ENCODE measurements around the gene CCT7. TPM values are rescaled to one million over a fixed set of nuclear protein-coding genes. Genes with fewer than 3 reads are reported as not detected.

The CCT7 gene
- total RNA-seq, 1 donor from 2014 or later: 655 TPM

DNA sequence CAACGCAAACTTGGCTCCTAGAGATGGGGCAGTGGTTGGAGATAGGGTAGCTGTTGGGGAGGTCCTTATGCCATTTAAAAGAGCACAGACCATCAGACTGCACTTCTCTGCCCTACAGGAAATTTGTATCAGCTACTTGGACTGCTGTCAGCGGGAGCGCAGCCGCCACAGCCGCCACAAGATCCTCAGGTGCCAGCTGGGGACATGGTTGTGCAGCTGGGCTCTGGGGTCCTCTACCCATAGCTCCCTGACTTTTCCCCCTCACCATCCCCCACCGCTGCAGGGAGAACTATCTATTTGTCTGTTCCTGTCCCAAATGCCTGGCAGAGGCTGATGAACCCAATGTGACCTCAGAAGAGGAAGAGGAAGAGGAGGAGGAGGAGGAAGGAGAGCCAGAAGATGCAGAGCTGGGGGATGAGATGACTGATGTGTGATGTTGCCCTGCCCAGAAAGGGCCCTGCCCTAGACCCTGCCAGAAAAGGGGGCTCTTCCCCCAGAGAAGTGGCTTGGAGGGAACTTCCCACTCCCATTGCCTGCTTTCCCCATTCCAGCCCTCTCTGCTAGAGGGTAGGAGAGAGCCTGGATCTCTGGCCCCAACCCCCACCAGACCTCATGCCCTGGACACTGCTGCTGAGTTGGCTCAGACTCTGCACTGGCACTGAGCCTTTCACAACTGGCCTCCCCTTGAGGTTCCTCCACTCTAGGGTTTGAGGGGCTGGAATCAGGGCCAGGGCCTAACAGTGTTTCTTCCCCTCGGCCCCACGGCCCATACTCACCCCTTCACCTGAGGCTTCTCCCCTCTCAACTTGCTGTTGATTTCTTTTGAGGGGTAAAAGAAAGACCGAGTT lies 8.4 kb upstream of the CCT7 start:
- no peak for DNase-seq (ENCODE audit: low read depth, low spot score)

DNA sequence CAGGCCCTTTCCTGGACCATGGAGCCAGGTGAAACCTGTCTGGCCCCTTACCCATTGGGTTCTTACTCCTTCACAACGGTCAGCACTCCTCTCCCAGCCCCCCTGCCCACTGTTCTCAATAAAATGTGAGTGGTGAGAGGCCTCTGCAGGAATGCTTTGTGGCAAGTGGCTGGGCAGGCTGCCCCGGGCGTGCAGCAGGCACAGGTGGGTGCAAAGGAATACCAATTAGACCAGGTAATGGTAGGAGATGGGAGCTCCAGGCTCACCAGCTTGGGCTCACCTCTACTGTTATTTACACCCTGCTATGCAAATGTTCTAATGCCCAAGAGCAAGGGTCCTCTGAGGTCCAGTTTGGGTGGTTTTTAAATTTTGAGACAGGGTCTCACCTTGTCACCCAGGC lies 7.0 kb upstream of the CCT7 start:
- DNase-seq (ENCODE audit: low read depth, low spot score): no peak

DNA sequence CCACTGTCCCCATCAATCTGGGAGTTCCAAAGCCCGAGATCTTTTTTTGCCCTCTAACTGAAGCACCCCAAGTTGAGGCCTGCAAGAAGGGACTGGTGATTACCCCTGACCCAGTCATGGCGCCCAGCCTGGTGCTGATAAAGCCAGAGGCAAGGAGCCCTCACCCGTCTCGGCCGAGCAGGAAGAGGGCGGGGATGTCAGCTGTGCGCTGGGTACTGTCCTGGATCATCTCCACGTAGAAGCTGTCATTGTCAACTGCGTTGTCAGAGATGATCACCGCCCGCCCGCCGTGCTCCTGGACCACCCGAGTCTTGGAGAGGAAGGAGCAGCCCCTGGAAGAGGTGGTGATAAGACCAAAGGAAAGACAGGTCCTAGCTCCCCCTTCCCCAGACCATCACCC lies 5.5 kb upstream of the CCT7 start:
- DNase-seq (ENCODE audit: low read depth, low spot score): no peak

DNA sequence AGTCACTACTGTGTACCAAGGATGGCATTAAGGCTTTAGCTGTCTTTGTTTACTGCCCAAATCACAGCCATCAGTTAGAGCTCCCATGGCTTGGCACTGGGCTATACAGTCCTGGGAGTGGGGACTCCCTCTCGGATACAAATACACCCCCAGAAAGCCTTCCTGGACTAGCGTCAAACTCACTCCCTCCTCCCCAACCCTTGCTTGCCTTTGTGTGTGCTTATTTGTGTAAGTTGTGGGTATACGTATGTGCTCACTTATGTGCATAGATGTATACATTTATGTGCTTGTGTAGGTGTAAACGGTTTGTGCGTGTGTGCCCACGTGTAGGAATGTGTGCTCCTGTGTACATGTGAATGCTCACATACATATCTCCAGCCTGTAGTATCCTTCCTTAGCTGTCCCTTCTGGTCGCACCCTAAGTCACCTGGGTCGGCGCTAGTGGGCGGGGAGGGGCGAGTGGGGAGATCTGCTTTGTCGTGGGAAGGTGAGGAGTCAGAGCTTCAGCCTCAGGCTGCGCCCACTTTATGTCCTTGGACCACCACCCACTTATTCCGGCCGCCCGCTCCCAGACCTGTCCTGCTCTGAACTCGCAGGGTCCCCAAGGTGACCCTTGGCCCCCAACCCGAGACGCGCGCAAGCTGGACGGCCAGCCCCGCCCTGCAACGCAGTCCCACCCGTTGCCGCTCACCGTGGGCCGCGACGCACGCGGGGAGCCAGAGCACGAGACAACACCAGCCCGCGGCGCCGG lies 1.5 kb upstream of the CCT7 start:
- DNase-seq (ENCODE audit: low read depth, low spot score): no peak

DNA sequence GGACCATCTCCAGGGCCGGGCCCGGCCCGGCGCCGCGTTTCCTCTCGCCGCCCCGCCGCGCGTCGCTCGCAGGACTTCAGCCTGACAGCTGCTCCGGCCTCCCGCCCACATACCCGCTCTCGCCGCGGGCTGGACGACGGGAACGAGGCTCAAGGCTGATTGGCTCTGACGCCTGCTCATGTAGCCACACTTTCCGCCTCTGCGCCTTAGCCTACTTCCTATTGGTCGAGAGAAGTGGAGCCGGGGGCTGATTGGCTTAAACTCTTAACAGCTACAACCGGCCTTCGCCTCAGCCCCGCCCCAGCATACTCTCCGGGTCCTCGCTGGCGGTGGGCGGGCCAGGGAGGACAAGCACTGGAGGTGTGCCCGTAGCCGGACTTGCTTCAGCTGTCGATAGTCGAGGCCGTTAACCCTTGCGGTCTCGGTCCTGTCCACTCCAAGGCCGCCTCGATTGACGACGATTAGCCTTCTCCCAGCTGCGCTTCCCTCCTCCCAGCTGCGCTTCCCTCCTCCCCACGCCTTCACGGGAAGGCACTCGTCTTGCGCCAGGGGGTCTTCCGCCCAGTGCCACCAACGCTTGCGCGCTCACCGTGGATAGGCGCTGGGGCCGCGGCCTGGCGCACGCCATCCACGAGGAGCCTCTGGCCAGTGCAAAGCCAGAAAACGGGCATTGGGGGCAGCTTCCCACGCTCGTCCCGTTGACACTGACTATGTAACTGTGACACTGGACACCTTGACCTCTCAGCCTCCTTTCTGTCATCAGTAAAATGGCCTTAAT lies 765 bp upstream of the CCT7 start, which contains the start of gene PRADC1:
Gene PRADC1 (minus strand): TSS at position 86 of the 778 bp plus-strand sequence. CDS start 79 bp downstream, at position 7.
- peak; percentile 99 for DNase-seq (ENCODE audit: low read depth, low spot score)

DNA sequence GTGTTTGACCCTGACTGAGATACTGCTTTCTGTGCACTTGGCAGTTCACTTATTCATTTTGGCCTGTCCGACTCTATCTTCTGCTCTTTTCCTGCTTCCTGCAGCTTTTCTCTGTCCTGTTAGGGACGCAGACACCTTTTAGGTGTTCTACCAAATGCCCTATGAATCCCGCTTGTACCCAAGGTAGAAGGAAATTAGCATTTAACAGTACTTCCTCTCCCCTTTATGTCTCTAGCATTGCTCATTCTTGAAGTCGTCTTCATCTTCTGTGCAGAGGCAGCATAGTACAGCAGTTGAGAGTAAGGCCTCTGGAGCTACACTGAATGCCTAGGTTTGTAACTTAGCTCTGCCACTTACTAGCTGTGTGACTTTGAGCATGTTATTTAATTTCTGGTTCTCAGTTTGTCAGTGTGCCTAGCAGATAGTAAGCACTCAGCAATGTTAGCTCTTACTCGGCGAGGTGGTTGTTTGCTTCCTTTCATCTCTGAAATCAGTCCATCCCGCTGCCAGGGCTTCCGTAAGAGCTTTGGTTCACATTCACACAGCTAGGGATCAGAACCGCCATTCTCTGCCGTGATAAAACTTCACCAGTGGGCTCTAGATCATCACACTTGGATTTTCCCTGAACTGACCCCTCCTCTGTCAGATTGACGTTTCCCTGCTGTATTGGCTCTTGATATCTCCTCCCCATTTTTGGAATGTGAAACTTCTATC lies 1.4 kb downstream of the CCT7 start:
- DNase-seq (ENCODE audit: low read depth, low spot score): no peak

DNA sequence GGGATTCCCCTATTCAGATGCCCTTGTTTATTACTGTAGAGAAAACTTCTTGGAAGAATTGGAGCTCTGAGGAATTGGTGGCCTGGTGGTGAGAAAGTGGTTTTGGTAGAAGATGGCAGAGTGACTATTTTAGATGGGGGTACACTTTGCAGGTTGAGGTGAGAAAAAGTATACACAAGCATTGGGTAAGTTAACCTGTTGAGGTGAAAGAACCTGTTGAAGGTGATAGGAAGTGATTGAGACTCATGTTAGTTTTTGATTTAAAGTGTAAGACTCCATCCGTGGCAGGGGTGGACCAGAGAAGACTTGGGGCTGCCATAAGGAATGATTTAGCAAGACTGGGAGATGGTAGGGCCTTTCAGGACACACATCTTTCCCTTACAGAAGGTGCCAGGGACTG lies 3.1 kb downstream of the CCT7 start:
- DNase-seq (ENCODE audit: low read depth, low spot score): no peak

DNA sequence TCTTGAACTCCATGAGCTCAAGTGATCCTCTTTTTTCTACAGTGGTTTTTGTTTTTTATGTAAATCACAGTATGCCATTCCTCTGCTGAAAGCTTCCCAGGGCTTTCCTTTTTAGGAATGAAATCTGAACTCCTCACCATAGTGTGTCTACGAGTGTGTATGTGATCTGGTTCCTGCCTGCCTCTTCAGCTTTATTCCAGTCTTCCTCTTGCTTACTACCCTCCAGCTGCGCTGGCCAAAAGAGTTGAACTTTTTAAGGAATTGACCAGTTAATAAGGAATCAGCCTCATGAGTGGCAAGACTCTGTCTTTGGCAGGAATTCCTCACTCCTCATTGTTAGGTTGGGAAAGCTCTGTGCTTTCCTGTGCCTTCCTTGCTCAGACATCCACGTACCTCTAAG lies 4.0 kb downstream of the CCT7 start:
- DNase-seq (ENCODE audit: low read depth, low spot score): no peak

DNA sequence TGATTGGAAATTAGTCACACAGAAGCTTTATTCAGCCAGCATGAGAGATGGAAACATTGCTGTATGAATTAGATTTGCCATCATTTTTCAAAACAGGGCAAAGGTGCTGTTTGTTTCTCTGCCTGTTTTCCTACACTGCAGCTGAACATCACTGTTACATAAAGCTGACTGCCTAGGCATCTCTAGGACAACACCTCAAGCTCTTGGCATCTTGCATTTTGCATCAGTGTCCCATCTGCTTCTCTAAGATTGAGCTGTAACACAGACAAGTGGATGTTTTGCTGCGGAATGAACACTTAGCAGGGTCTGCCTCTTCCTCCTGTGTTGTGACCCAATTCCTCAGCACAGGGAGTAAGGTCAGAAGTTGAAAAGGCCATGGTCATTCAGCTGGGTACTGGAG lies 4.9 kb downstream of the CCT7 start:
- no peak for DNase-seq (ENCODE audit: low read depth, low spot score)

DNA sequence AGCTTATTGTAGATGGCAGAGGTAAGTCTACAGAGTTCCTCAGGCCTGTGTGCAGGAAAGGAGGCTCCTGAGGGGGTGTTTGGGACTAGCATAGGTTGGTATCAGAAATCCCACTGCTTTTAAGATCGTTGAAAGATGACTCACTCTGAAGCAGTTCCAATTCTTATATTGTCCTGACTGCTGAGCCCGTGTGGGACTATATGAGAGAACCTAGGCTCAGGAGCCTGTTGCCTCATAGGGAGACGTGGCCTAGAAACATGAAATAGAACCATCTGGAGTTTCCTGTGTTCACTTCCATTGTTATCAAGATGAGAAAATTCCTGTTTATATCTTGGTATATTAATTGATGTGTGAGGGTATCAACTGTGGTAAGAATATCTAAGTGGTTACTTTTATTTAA lies 5.7 kb downstream of the CCT7 start:
- DNase-seq (ENCODE audit: low read depth, low spot score): peak; percentile 71

DNA sequence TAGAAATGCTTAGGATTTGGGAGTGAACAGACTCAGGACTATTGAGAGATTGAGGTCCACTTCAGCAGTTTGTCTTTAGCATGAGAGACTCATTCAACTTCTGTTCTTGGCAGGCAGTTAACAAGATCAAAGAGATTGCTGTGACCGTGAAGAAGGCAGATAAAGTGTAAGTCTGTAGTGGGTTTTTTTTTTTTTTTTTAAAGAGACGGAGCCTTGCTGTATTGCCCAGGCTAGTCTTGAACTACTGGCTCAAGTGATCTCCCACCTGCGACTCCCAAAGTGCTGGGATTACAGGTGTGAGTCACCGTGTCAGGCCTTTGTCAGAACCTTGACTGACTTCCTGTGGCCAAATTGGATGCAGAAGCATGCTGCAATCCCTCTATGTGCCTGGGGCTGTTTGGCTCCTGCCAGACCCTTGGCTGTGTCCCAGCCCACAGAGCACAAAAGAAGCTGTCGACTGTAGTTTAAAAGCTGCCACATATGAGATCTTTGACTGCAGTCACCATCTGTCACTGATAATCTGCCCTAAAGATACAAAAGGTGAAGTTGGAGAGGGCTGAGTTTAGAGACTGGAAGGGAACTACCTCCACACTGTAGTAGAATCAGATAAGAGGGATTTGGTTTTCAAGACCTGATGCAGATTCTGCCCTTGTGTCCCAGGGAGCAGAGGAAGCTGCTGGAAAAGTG lies 9.9 kb downstream of the CCT7 start:
- peak; percentile 40 for DNase-seq (ENCODE audit: low read depth, low spot score)

DNA sequence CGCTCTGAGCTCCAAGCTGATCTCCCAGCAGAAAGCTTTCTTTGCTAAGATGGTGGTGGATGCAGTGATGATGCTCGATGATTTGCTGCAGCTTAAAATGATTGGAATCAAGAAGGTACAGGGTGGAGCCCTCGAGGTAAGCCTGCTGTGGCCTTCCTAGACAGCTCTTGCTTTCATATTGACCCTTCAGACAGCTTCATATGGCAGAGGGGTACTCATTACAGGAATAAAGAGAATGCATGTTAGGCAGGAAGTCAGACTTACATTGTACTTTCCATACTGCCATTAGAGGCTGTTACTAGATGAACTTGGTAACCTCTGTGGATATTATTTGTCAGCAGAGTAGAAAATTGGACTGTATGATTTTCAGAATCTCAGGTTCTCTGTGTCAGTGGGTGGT lies 10.5 kb downstream of the CCT7 start:
- DNase-seq (ENCODE audit: low read depth, low spot score): no peak

DNA sequence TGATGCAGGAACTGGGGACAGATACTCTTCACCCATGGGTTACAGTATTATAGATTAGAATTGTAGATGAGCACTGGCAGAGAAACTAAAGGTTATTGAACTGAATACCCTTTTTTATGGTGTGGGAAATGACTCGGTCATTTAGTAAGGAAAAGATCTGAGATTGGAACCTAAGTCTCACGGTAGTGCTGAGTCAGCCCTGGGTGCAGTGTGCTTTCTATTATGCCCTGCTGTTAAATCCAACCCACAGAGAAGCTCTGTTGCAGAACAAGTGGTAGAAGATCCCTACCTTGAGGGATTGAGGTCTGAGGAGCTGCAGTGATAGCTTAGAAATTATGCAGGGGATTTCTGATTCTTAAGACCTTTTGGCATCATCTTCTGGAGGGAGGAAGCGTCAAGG lies 12.7 kb downstream of the CCT7 start:
- DNase-seq (ENCODE audit: low read depth, low spot score): no peak

DNA sequence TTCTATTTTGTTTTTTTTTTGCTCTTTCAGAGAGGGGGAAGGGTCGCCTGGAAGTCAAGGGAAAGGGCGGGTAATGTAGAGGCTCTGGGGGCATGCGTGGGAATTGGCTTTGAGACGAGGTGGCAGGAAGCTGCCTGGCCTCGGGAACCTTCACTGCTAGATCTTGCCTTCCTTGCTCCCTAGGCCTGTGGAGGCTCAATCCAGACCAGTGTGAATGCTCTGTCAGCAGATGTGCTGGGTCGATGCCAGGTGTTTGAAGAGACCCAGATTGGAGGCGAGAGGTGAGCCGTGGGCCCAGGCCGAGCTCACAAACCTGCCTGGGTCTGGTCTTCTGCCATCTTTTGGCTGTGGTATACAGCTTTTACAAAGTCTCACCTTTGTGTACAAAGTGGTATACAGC lies 15.5 kb downstream of the CCT7 start:
- no peak for DNase-seq (ENCODE audit: low read depth, low spot score)

DNA sequence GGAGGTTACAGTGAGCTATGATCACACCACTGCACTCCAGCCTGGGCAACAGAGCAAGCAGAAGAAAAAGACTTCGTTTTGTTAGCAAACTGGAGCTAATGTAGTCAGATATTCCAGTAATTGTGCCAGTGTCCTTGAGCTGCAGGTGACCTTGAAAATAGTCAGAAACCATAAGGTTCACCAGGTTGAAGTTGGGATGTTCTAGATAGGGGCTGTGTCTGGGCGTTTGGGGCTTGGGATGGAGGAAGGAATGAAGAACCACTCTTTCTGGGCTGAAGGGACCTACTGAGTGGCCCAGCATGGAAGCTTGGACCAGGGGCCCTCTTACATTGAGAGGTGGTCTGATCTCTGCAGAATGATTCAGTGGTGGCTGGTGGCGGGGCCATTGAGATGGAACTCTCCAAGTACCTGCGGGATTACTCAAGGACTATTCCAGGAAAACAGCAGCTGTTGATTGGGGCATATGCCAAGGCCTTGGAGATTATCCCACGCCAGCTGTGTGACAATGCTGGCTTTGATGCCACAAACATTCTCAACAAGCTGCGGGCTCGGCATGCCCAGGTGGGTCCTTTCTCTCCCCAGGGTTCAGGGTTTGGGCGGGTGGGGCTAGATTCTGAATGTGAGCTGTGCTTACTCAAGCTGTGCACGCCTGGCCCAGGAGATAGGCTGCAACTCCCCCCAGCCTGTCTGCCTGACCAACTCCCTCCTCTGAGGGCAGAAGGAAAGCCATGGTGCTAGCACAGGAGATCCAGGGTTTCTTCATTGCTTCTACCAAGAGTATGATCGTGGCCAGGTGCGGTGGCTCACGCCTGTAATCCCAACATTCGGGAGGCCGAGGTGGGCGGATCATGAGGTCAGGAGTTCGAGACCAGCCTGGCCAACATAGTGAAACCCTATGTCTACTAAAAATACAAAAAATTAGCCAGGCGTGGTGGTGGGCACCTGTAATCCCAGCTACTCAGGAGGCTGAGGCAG lies 17.1 kb downstream of the CCT7 start:
- DNase-seq (ENCODE audit: low read depth, low spot score): no peak

DNA sequence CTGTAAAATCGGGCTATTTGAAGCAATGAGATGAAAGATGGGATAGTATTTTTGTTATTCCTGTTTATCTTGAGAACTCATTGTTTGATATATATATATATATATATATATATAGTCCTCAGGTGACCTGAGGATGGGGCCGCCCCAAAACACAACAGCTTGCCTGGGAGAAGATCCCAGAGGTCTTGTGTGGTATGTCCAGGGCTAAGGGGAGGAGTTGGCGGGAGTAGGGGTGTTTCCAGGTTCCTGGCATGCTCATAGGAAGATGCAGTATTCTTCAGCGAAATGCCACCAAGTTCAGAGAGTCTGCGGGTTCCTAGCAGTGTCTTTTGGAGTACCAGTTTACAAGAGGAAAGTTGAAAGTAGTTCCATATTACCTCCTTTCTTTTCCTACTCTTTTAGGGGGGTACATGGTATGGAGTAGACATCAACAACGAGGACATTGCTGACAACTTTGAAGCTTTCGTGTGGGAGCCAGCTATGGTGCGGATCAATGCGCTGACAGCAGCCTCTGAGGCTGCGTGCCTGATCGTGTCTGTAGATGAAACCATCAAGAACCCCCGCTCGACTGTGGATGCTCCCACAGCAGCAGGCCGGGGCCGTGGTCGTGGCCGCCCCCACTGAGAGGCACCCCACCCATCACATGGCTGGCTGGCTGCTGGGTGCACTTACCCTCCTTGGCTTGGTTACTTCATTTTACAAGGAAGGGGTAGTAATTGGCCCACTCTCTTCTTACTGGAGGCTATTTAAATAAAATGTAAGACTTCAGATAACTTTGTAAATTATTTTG lies 18.3 kb downstream of the CCT7 start:
- no peak for DNase-seq (ENCODE audit: low read depth, low spot score)

DNA sequence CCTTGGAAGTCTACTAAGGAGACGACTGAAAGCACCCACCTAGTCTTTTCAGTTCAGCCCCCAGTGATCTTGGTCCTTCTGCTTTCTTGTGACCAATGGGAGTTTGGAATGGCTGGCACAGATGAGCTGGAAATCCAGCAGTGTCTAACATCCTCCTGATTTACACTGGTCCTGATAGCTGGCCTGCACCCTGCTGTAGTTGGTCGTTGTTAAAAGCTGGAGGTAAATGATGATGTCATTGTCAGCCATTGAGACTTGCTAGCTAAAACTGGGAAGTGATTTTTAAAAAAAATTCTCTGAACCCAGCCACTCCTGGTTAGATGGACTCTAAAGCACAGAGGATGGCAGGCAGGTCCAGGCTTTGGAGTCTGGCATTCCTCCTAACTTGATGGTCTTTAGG lies 19.3 kb downstream of the CCT7 start:
- no peak for DNase-seq (ENCODE audit: low read depth, low spot score)

DNA sequence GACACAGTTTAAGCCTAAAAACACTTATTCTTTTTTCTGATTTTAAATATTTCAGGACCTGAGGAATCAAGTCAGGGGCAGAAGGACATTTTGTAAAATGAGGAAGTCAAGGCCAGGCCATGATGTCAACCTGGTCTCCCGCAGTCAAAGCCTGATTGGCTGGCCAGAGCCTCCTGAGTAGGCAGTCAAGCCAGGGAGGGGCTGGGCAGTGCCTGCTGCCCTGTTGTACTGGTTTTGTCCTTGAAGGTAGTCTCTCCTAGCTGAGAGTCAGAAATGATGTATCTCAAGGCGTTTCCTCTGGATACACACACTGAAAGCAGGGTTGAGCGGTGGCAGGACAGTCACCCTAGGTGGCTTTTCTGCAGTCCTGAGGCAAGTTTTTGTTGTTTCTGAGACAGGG lies 19.8 kb downstream of the CCT7 start:
- no peak for DNase-seq (ENCODE audit: low read depth, low spot score)

Data from pulmonary artery endothelial cell (primary cell).